BJ (cell line): Measurements from ENCODE around the gene STX10. TPM values are rescaled to one million over a fixed set of nuclear protein-coding genes. Genes with fewer than 3 reads are reported as not detected.
"Not testable (repeated sequence)": the region's sequence is repeated elsewhere in the genome, so short reads cannot be mapped to it uniquely, and the experiment has no call there.

Source experiments
- CTCF ChIA-PET: fragments of 350-600 bp; formaldehyde crosslinking; extraction: SDS; loops from one replicate; lab custom pipeline; 2021; ENCODE audit warnings: antibody characterized with exemption, inconsistent platforms; lab: Yijun Ruan, JAX
- POLR2A ChIA-PET: fragments of 300-600 bp; sonication (Branson Sonifier 250); formaldehyde crosslinking; extraction: SDS; loops from one replicate; lab custom pipeline; 2021; ENCODE audit warnings: antibody characterized with exemption; lab: Charles Lee
- DNase-seq: peaks from one replicate; pipeline ENCODE4 v3.0.0-alpha.2; 2011; ENCODE audit warnings: low read depth
- H3K27me3 ChIP-seq: 2 replicates; pipeline ENCODE4 v1.6.0; 2011; ENCODE audit warnings: low read length; ENCODE audit not compliant: control insufficient read depth, insufficient read depth
- H3K36me3 ChIP-seq: 2 replicates; pipeline ENCODE4 v1.5.1; 2011; ENCODE audit warnings: low read length; ENCODE audit not compliant: control insufficient read depth, insufficient read depth
- H3K4me3 ChIP-seq: 2 replicates; pipeline ENCODE4 v1.5.1; 2011; ENCODE audit warnings: low read depth, mild to moderate bottlenecking, control low read depth, low read length
- CTCF ChIP-seq: IDR thresholded peaks from 2 replicates; pipeline ENCODE4 v1.5.1; 2011; ENCODE audit warnings: low read depth, mild to moderate bottlenecking, control low read depth, inconsistent platforms, low read length, moderate library complexity; ENCODE audit not compliant: insufficient read depth
- polyA plus RNA-seq: library from polyadenylated mRNA; depleted of rRNA; stranded (reverse); fragments of >200 nt; gene quantifications from 2 replicates; pipeline ENCODE4 v1.2.3, GENCODE V29; 2011

STX10 gene
- polyA plus RNA-seq, 1 experiment = 73.1 TPM

DNA sequence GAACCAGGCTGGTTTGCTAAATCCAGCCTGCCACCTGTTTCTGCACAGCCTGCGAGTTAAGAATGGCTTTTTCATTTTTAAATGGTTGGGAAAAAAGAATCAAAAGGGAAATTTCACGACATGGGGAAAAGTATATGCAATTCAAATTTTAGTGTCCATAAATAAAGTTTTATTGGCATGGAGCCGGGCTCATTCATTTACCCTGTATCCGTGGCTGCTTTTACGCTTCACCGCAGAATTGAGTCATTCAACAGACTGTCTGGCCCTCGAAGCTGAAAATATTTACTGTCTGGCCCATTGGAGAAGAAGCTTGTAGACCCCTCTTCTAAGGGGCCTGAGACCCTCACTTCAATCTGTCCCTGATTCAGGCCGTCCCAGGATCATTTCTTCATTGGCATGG, 26.2 kb upstream of the STX10 start:
- Histone ChIP-seq H3K4me3 (no peak overlapping the region), H3K27me3 (no peaks in the 10 kb centered on the region), H3K36me3 (no peaks in the 10 kb centered on the region)
- no peak for DNase-seq
- CTCF ChIA-PET = interaction anchor here (0.9 to 1.5 kb wide), 2 partner anchors 10 to 19 kb away, joined by 3 to 4 read pairs; no protein-coding TSS in a partner anchor
- TF ChIP-seq CTCF = no peak
- POLR2A ChIA-PET = no interaction called here

DNA sequence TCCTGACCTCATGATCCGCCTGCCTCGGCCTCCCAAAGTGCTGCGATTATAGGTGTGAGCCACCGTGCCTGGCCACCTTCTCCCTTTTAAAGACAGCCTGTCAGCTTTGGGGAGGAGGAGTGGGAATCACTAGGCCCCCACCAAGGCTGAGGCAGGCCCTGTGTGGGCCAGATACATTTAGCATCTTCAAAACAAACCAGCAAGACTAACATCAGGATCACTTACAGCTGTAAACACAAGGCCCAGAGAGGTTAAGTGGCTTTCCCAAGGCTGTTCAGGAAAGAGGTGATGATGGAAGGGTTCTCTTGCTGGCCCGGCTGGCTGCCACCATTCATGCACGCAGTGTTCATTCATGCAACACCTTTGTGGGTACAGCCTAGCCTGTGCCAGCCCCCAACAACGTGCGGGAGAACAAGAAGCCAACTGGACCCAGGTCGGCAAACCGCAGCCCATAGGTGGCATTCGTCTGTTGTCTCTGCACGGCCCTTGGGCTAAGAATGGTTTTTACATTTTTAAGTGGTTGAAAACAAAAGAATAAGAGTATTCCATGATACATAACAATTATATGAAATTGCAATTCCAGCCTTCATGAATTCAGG, 23.1 kb upstream of the STX10 start:
- CTCF ChIA-PET = interaction anchor here (0.8 kb wide), 1 partner anchor 208 kb away, joined by 3 read pairs; no protein-coding TSS in a partner anchor
- Histone ChIP-seq H3K27me3 (no peaks in the 10 kb centered on the region), H3K4me3 (no peak overlapping the region), H3K36me3 (no peaks in the 10 kb centered on the region)
- no peak for DNase-seq
- no peak for TF ChIP-seq CTCF
- POLR2A ChIA-PET = interaction anchor here (0.7 kb wide), 2 partner anchors 9 to 31 kb away, joined by 17 to 31 read pairs; no protein-coding TSS in a partner anchor

DNA sequence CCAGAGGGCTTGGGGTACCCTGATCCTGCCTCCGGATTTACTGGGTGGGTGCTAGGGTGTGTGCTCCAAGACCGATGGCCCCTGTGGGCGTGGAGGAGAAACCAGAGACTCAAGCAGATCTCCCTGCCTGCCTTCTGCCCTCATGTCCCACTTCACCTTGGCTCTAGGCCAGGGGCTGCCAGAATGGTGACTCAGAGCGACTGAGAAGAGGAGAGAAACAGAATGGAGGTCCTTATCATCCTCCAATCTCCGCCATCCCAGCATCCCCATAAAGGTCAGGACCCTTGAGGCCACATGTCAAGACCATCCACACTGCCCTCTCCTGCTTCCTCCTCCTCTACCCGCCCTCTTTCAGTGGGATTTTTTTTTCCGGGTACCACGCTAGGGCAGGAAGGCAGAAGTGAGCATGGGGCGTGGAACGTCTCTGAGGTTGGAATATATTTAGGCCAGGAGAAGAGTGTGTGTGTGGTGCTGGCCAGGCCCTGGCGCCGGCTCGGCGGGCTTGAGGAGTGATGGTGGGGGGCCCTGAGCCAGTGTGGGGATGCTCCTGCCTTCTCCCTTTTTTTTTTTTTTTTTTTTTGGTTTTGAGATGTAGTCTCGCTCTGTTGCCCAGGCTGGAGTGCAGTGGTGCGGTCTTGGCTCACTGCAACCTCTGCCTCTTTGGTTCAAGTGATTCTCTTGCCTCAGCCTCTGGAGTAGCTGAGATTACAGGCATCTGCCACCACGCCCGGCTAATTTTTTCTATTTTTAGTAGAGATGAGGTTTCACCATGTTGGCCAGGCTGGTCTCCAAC, 22.4 kb upstream of the STX10 start:
- CTCF ChIA-PET = interaction anchor here (0.8 kb wide), 1 partner anchor 207 kb away, joined by 3 read pairs; no protein-coding TSS in a partner anchor
- no peak for DNase-seq
- no peak overlapping the region for H3K4me3 ChIP-seq

GRCh38 chr19:13171146-13171545, 21.0 kb upstream of the STX10 start:
- no peaks in the 10 kb centered on the region for H3K27me3 ChIP-seq
- POLR2A ChIA-PET = no interaction called here
- DNase-seq = no peak
- H3K4me3 ChIP-seq = no peak overlapping the region
- no peaks in the 10 kb centered on the region for H3K36me3 ChIP-seq
- TF ChIP-seq CTCF = no peak
- CTCF ChIA-PET = no interaction called here

More for the DNA sequence above, 22.4 kb upstream of the STX10 start:
- no peaks in the 10 kb centered on the region for H3K27me3 ChIP-seq
- no peak for TF ChIP-seq CTCF
- H3K36me3 ChIP-seq = no peaks in the 10 kb centered on the region
- POLR2A ChIA-PET = interaction anchor here (0.7 kb wide), 2 partner anchors 9 to 30 kb away, joined by 17 to 31 read pairs; no protein-coding TSS in a partner anchor

DNA sequence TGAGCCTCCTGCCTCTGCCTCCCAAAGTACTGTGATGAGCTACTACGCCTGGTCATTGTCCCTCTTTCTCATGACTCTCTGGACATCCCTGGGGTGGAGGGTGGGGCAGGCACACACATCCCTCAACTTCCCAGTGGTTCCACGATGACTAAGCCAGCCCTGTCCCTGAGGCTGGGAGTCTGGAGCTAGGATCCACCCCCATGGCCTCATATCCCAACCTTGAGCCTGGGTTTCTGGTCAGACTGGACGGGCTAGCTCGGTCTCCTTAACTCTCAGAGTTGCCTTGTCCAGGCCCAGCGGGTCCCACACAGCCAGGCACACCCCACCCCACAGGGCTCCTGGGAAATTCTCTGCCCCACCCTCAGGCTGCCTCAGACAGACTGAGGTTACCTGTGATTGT, 19.6 kb upstream of the STX10 start:
- no peak for TF ChIP-seq CTCF
- no peak for DNase-seq
- H3K27me3 ChIP-seq = no peaks in the 10 kb centered on the region
- H3K4me3 ChIP-seq = no peak overlapping the region
- CTCF ChIA-PET = interaction anchor here (0.9 to 1.2 kb wide), 4 partner anchors 12 to 204 kb away, joined by 3 to 5 read pairs (median 4); no protein-coding TSS in a partner anchor
- no peaks in the 10 kb centered on the region for H3K36me3 ChIP-seq
- POLR2A ChIA-PET = interaction anchor here (0.7 kb wide), 1 partner anchor 12 kb away, joined by 3 read pairs; no protein-coding TSS in a partner anchor

DNA sequence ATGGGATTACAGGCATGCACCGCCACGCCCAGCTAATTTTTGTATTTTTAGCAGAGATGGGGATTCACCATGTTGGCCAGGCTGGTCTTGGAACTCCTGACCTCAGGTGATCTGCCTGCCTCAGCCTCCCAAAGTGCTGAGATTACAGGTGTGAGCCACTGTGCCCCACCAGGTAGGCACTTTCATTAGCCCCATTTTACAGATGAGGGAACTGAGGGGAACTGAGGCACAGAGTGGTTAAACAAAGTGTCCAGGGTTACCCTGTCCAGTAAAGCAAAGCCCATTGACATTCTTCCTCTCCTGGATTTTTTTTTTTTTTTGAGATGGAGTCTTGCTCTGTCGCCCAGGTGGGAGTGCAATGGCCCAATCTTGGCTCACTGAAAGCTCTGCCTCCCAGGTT, 16.0 kb upstream of the STX10 start:
- CTCF ChIA-PET = interaction anchor here (1.7 kb wide), 1 partner anchor 201 kb away, joined by 5 read pairs; no protein-coding TSS in a partner anchor
- H3K4me3 ChIP-seq, H3K27me3 ChIP-seq, DNase-seq, H3K36me3 ChIP-seq, POLR2A ChIA-PET: not testable (repeated sequence)
